Measurements from ENCODE around the gene MECP2.

- TF ChIP-seq TOX (CRISPR knock-in tag; IDR thresholded peaks at IDR 0.05; ENCODE audit: borderline replicate concordance) = no peak
- TF ChIP-seq PATZ1 (CRISPR knock-in tag; IDR thresholded peaks at IDR 0.05; ENCODE audit: borderline replicate concordance) = no peak
- no peak for TF ChIP-seq ZNF8 (CRISPR knock-in tag; IDR thresholded peaks at IDR 0.05)
- no peak for TF ChIP-seq CSDC2 (CRISPR knock-in tag; IDR thresholded peaks at IDR 0.05)
- no peak for TF ChIP-seq ZFP3 (CRISPR knock-in tag; IDR thresholded peaks at IDR 0.05)
- TF ChIP-seq RARB (CRISPR knock-in tag; IDR thresholded peaks at IDR 0.05) = no peak
- TF ChIP-seq ARNTL (CRISPR knock-in tag; IDR thresholded peaks at IDR 0.05; ENCODE audit: borderline replicate concordance, low read depth) = no peak
- no peak for TF ChIP-seq ESRRG (CRISPR knock-in tag; IDR thresholded peaks at IDR 0.05)
Observed at GRCh38 chrX:154064637-154065435, 32.7 kb downstream of the MECP2 start.

Data from SK-N-SH treated with all-trans-retinoic acid at 6 μM for 48 hours (cell line).